ENCODE data around the gene SOSTDC1.

Gene SOSTDC1

DNA sequence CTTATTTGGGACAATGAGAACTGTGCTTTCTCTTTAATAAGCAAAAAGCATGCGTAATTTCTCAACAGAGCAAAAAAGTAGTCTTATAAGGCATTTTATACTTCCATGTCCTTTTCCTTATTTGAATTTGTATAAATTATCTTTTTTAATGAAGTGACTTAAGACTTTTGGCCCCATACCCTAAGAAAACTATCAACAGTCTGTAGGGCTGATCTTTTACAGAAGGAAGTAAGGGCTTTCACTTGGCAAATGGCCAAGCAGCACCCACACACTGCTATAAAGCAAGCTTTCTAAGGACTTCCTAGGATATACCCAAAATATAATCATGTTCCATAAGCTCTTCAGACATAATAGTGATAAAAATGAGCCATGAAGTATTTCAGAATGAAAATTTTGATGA, 47.6 kb downstream of the SOSTDC1 start:
- no peak for DNase-seq

DNA sequence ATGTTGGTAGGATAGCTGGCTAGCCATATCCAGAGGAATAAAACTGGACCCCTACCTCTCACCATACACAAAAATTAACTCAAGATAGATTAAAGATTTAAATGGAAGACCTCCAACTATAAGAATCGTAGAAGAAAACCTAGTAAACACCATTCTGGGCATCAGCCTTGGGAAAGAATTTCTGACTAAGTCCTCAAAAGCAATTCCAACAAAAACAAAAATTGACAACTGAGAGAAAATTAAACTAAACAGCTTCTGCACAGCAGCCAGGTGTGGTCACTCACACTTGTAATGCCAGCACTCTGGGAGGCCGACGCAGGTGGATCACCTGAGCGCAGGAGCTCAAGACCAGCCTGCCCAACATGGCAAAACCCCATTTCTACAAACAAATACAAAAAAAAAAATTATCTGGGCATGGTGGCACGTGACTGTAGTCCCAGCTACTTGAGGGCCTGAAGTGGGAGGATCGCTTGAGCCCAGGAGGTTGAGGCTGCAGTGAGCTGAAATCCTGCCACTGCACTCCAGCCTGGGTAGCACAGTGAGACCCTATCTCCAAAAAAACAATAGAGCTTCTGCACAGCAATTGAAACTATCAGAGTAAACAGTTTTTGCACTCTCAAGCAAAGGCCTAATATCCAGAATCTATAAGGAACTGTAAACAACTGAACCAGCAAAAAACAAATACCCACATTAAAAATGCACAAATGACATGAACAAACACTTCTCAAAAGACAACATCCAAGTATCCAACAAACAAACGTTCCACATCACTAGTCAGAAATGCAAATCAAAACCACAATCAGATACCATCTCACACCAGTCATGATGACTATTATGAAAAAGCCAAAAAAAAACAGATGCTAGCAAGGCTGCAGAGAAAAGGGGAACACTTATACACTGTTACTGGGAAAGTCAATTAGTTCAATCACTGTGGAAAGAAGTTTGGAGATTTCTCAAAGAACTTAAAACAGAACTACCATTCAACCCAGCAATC, 49.0 kb downstream of the SOSTDC1 start:
- no peak for DNase-seq

GRCh38 chr7:16412274-16413254, 53.0 kb downstream of the SOSTDC1 start:
- DNase-seq, result no peak

All from NCI-H524 treated with DMSO at 0.1 percent for 48 hours (cell line).